WTC11 (cell line): ENCODE data around the gene ZNF768. TPM values are rescaled to one million over a fixed set of nuclear protein-coding genes. Genes with fewer than 3 reads are reported as not detected.

ENCODE experiments used
- ATAC-seq: fragments of 200-7000 bp; cut with Tn5 transposase; 2 replicates; pipeline ENCODE4 v1.10.0; 2021; ENCODE audit warnings: mild to moderate bottlenecking, moderate library complexity
- CTCF ChIA-PET: fragments of 300-600 bp; sonication (Branson Sonifier 250); formaldehyde crosslinking; loops from one replicate; lab custom pipeline; 2021; ENCODE audit warnings: antibody characterized with exemption; lab: Charles Lee
- POLR2A ChIA-PET: fragments of 350-600 bp; sonication (Branson Sonifier 250); formaldehyde crosslinking; loops from one replicate; lab custom pipeline; 2021; ENCODE audit warnings: antibody characterized with exemption; lab: Charles Lee
- DNase-seq: peaks from one replicate; pipeline ENCODE4 v3.0.0; 2021; ENCODE audit warnings: low spot score
- H3K27ac Mint-ChIP-seq: 2 replicates; pipeline ENCODE4 v1.8.0; 2021; ENCODE audit warnings: mixed read lengths
- H3K27me3 Mint-ChIP-seq: 2 replicates; pipeline ENCODE4 v1.8.0; 2021; ENCODE audit warnings: low read depth, mild to moderate bottlenecking, moderate library complexity, mixed read lengths
- H3K36me3 Mint-ChIP-seq: 2 replicates; pipeline ENCODE4 v1.8.0; 2021; ENCODE audit warnings: mixed read lengths
- H3K4me1 Mint-ChIP-seq: 2 replicates; pipeline ENCODE4 v1.8.0; 2022; ENCODE audit warnings: mixed read lengths
- H3K4me3 Mint-ChIP-seq: 2 replicates; pipeline ENCODE4 v1.8.0; 2021; ENCODE audit warnings: mild to moderate bottlenecking, moderate library complexity, mixed read lengths
- H3K9me3 Mint-ChIP-seq: 2 replicates; pipeline ENCODE4 v1.8.0; 2021; ENCODE audit warnings: mixed read lengths
- ATF3 ChIP-seq: sonication (generic); formaldehyde crosslinking; conservative IDR thresholded peaks from 2 replicates; pipeline ENCODE4 v1.8.1; 2022; ENCODE audit warnings: mild to moderate bottlenecking, missing genetic modification reagents
- CDX4 ChIP-seq: fragments of 250-450 bp; sonication (Bioruptor Pico); IDR thresholded peaks from 2 replicates; pipeline ENCODE4 v1.9.0; 2021; ENCODE audit warnings: moderate library complexity, mild to moderate bottlenecking, inconsistent platforms, borderline replicate concordance
- CREB1 ChIP-seq: sonication (generic); formaldehyde crosslinking; IDR thresholded peaks from 2 replicates; pipeline ENCODE4 v1.8.0; 2023; ENCODE audit warnings: mild to moderate bottlenecking, missing genetic modification reagents
- FOXK1 ChIP-seq: sonication (generic); formaldehyde crosslinking; IDR thresholded peaks from 2 replicates; pipeline ENCODE4 v1.8.0; 2022; ENCODE audit warnings: mild to moderate bottlenecking, moderate library complexity, missing genetic modification reagents
- HMGA2 ChIP-seq: fragments of 250-450 bp; sonication (Bioruptor Pico); IDR thresholded peaks from 2 replicates; pipeline ENCODE4 v1.4.0; 2021; ENCODE audit warnings: mild to moderate bottlenecking, moderate library complexity
- MXD4 ChIP-seq: fragments of 250-450 bp; sonication (Bioruptor Pico); IDR thresholded peaks from 2 replicates; pipeline ENCODE4 v1.8.0; 2021; ENCODE audit warnings: mild to moderate bottlenecking, moderate library complexity, borderline replicate concordance
- NFATC4 ChIP-seq: fragments of 250-450 bp; sonication (Bioruptor Pico); IDR thresholded peaks from 2 replicates; pipeline ENCODE4 v1.9.0; 2021; ENCODE audit warnings: mild to moderate bottlenecking
- OVOL2 ChIP-seq: fragments of 250-450 bp; sonication (Bioruptor Pico); IDR thresholded peaks from 2 replicates; pipeline ENCODE4 v1.9.0; 2021; ENCODE audit warnings: mild to moderate bottlenecking, borderline replicate concordance
- PRRX2 ChIP-seq: fragments of 250-450 bp; sonication (Bioruptor Pico); IDR thresholded peaks from 2 replicates; pipeline ENCODE4 v1.8.0; 2021; ENCODE audit warnings: mild to moderate bottlenecking
- RELA ChIP-seq: sonication (generic); formaldehyde crosslinking; IDR thresholded peaks from 2 replicates; pipeline ENCODE4 v1.8.1; 2022; ENCODE audit warnings: missing genetic modification reagents, mild to moderate bottlenecking, borderline replicate concordance
- STAT6 ChIP-seq: sonication (generic); formaldehyde crosslinking; conservative IDR thresholded peaks from 2 replicates; pipeline ENCODE4 v1.8.1; 2023; ENCODE audit warnings: mild to moderate bottlenecking, low read depth, missing genetic modification reagents, moderate library complexity
- ZMAT4 ChIP-seq: fragments of 250-450 bp; sonication (Bioruptor Pico); IDR thresholded peaks from 2 replicates; pipeline ENCODE4 v1.9.0; 2021; ENCODE audit warnings: mild to moderate bottlenecking
- ZNF121 ChIP-seq: sonication (generic); formaldehyde crosslinking; IDR thresholded peaks from 2 replicates; pipeline ENCODE4 v1.8.0; 2023; ENCODE audit warnings: missing genetic modification reagents
- ZNF138 ChIP-seq: sonication (generic); formaldehyde crosslinking; conservative IDR thresholded peaks from 2 replicates; pipeline ENCODE4 v1.8.1; 2022; ENCODE audit warnings: mild to moderate bottlenecking, moderate library complexity, missing genetic modification reagents
- ZNF416 ChIP-seq: fragments of 250-450 bp; sonication (Bioruptor Pico); IDR thresholded peaks from 2 replicates; pipeline ENCODE4 v1.9.0; 2021; ENCODE audit warnings: mild to moderate bottlenecking, inconsistent platforms
- total RNA-seq: library from RNA; stranded (reverse); gene quantifications from 3 replicates; pipeline ENCODE4 v1.2.3, GENCODE V29; 2021
- TF ChIP-seq, protein P1 (sequence below): sonication (generic); formaldehyde crosslinking; IDR thresholded peaks from 2 replicates; pipeline ENCODE4 v1.8.0; 2023; ENCODE audit warnings: mild to moderate bottlenecking, missing genetic modification reagents
- TF ChIP-seq, protein P2 (sequence below): sonication (generic); formaldehyde crosslinking; IDR thresholded peaks from 2 replicates; pipeline ENCODE4 v1.8.0; 2022; ENCODE audit warnings: missing genetic modification reagents
- TF ChIP-seq, protein P3 (sequence below): sonication (generic); formaldehyde crosslinking; IDR thresholded peaks from 2 replicates; pipeline ENCODE4 v1.8.0; 2022; ENCODE audit warnings: mild to moderate bottlenecking, missing genetic modification reagents

Gene ZNF768
- total RNA-seq, 1 experiment from 2014 or later = 35.9 TPM

GRCh38 chr16:30474684-30475083 is 51.7 kb downstream of the ZNF768 start (continued):
- no peak for TF ChIP-seq ZNF138 (CRISPR knock-in tag)
- no peak for TF ChIP-seq NFATC4 (CRISPR knock-in tag)
- TF ChIP-seq PRRX2 = no peak
- no peak for TF ChIP-seq ZNF121 (CRISPR knock-in tag)
- no peak for TF ChIP-seq MXD4 (CRISPR knock-in tag)
- TF ChIP-seq ATF3 = no peak

- H3K36me3 Mint-ChIP-seq = no peaks in the 10 kb centered on the region
- no peak overlapping the region for H3K27ac Mint-ChIP-seq
- peaks cover 15% of the 10 kb centered on the region for H3K27me3 Mint-ChIP-seq
- no peak overlapping the region for H3K4me3 Mint-ChIP-seq
- ChIA-PET POLR2A (no interaction called here), CTCF (interaction anchor here (1.7 to 2.0 kb wide), 2 partner anchors 44 to 141 kb away, joined by 6 to 7 read pairs; partner anchors contain the start of gene DCTPP1)
- H3K9me3 Mint-ChIP-seq = peaks cover 3% of the 10 kb centered on the region
- no peak for TF ChIP-seq STAT6 (CRISPR knock-in tag)
- TF ChIP-seq, protein P1, sequence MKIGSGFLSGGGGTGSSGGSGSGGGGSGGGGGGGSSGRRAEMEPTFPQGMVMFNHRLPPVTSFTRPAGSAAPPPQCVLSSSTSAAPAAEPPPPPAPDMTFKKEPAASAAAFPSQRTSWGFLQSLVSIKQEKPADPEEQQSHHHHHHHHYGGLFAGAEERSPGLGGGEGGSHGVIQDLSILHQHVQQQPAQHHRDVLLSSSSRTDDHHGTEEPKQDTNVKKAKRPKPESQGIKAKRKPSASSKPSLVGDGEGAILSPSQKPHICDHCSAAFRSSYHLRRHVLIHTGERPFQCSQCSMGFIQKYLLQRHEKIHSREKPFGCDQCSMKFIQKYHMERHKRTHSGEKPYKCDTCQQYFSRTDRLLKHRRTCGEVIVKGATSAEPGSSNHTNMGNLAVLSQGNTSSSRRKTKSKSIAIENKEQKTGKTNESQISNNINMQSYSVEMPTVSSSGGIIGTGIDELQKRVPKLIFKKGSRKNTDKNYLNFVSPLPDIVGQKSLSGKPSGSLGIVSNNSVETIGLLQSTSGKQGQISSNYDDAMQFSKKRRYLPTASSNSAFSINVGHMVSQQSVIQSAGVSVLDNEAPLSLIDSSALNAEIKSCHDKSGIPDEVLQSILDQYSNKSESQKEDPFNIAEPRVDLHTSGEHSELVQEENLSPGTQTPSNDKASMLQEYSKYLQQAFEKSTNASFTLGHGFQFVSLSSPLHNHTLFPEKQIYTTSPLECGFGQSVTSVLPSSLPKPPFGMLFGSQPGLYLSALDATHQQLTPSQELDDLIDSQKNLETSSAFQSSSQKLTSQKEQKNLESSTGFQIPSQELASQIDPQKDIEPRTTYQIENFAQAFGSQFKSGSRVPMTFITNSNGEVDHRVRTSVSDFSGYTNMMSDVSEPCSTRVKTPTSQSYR = no peak
- TF ChIP-seq HMGA2 (CRISPR knock-in tag) = no peak
- TF ChIP-seq, protein P2, sequence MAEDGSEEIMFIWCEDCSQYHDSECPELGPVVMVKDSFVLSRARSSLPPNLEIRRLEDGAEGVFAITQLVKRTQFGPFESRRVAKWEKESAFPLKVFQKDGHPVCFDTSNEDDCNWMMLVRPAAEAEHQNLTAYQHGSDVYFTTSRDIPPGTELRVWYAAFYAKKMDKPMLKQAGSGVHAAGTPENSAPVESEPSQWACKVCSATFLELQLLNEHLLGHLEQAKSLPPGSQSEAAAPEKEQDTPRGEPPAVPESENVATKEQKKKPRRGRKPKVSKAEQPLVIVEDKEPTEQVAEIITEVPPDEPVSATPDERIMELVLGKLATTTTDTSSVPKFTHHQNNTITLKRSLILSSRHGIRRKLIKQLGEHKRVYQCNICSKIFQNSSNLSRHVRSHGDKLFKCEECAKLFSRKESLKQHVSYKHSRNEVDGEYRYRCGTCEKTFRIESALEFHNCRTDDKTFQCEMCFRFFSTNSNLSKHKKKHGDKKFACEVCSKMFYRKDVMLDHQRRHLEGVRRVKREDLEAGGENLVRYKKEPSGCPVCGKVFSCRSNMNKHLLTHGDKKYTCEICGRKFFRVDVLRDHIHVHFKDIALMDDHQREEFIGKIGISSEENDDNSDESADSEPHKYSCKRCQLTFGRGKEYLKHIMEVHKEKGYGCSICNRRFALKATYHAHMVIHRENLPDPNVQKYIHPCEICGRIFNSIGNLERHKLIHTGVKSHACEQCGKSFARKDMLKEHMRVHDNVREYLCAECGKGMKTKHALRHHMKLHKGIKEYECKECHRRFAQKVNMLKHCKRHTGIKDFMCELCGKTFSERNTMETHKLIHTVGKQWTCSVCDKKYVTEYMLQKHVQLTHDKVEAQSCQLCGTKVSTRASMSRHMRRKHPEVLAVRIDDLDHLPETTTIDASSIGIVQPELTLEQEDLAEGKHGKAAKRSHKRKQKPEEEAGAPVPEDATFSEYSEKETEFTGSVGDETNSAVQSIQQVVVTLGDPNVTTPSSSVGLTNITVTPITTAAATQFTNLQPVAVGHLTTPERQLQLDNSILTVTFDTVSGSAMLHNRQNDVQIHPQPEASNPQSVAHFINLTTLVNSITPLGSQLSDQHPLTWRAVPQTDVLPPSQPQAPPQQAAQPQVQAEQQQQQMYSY (CRISPR knock-in tag) = no peak
- TF ChIP-seq ZNF416 (CRISPR knock-in tag) = no peak
- TF ChIP-seq ZMAT4 (CRISPR knock-in tag) = no peak
- no peak for TF ChIP-seq RELA
- TF ChIP-seq, protein P3, sequence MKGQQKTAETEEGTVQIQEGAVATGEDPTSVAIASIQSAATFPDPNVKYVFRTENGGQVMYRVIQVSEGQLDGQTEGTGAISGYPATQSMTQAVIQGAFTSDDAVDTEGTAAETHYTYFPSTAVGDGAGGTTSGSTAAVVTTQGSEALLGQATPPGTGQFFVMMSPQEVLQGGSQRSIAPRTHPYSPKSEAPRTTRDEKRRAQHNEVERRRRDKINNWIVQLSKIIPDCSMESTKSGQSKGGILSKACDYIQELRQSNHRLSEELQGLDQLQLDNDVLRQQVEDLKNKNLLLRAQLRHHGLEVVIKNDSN (CRISPR knock-in tag) = no peak
- no peak for TF ChIP-seq OVOL2 (CRISPR knock-in tag)
- TF ChIP-seq FOXK1 (CRISPR knock-in tag) = no peak
- TF ChIP-seq CREB1 (CRISPR knock-in tag) = no peak
- TF ChIP-seq CDX4 (CRISPR knock-in tag) = no peak
- DNase-seq (no peak), ATAC-seq (no peak)
- H3K4me1 Mint-ChIP-seq = no peaks in the 10 kb centered on the region
Measured at GRCh38 chr16:30474074-30474452, 52.3 kb downstream of the ZNF768 start.
